ENCODE data around the gene PTTG1IP.

DNA sequence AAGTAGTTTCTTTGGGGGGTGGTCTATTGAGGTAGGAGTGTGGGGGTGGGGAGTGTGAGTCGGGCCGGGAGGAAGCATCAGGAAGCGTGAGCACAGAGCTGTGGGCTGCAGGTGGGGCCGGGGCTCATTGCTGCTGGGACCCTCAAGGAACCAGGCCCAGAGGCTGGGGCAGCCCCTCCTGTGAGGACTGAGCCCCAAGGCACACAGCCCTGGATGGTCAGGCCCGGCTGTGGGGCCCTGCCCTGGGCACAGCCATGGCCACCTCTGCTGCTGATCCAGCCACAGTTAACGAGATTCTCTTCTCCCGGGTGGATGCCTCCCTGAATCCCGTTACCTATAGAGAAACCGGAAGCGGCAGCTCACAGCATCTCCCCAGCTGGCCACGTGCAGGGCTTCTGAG is 32.7 kb downstream of the PTTG1IP start:
- TF ChIP-seq SPI1 (IDR thresholded peaks at IDR 0.05; ENCODE audit: low read depth, low read length) = no peak
- no peak for TF ChIP-seq POLR2A (IDR thresholded peaks at IDR 0.05; ENCODE audit: low read depth, low read length)
- no peak for TF ChIP-seq POLR2AphosphoS5 (IDR thresholded peaks at IDR 0.05; ENCODE audit: low read depth, low read length)

Measured in GM12891 (cell line).